PC-9 (cell line): ENCODE measurements around the gene MTHFD1L.

Source experiments
- CTCF ChIP-seq: fragments of 200-600 bp; sonication (generic); conservative IDR thresholded peaks from 2 replicates; pipeline ENCODE4 v1.6.1; 2017; ENCODE audit warnings: mixed run types, antibody characterized with exemption, mild to moderate bottlenecking, moderate library complexity
- EZH2 ChIP-seq: fragments of 200-600 bp; sonication (generic); IDR thresholded peaks from 2 replicates; pipeline ENCODE4 v1.8.0; 2017; ENCODE audit warnings: antibody characterized with exemption, low read depth

DNA sequence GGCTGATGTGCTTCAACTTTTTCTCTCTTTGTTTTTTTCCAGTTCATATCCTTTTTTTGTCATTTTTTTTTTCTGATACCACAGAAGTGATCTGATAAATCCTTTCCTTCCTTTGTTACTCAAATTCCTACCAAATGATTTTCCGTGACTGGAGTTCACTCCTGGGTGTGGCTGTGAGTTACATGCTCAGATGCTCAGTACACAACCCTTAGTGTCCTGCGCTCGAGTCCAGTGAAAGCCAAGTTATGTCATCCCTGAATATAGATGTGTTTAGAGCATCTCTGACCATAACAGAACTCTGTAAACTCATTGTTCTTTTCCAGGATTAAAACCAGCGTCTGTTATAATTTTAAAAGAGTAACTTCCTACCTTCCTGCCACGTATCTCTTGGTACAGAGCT lies 227.1 kb downstream of the MTHFD1L start:
- no peak for TF ChIP-seq CTCF
- no peak for TF ChIP-seq EZH2
